ENCODE results near the gene NFATC1.

Gene NFATC1

DNA sequence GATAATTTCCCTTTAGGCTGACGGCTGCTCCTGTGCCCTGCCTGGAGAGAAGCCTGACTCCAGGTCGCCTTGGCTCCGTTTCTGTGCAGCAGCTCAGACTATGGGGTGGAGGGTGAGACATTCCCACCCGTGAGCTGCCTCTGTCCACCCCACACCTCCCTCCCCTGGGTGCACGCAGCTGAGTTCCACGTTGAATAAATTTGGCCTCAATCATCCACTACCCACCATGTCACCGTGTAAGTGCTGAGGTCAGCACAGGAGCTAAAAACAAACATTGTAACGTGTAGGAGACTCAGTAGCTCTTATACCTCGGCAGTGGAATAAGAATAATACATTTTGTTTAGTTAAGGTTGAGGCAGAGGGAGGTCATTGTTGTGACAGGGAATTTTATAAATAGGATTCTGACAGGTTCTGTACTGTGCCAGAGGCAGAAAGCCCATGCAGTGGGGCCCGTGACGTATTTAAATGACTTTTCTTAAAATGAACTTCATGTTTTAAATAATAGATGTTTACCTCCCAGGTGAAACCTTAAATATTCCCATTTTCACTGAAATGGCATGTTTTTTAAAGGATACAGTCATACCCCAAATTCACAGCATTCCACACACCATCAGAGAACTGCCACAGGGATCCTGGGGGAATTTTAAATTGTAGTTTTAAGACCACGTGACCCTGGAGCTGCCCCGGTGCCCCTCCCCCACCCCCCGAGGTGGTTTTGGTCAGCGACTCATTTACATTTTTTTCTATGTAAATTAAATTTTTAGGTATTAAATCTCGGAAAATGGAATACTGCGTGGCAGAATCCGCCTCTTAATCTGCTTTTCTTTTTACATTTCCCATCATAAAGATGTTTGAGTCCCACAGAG lies 50.2 kb downstream of the NFATC1 start:
- DNase-seq: no peak

DNA sequence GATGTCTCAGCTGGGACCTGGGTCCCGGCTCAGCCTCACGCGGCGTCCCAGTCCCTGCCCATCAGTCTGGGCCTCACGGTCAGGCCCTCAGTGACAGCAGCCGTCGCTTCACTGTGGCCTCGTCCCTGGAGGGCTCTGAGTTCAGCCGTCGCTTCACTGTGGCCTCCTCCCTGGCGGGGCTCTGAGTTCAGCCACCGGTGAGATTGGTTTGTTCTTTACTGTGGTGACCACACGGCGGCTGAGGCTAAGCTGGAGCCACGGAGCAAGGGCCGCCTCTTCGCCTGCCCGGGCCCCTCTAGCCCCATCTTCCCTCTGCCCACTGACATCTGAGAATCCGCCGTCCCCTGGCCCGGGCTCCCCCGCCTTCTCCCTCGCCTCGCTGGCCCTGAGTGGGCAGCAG lies 51.2 kb downstream of the NFATC1 start:
- DNase-seq: no peak

DNA sequence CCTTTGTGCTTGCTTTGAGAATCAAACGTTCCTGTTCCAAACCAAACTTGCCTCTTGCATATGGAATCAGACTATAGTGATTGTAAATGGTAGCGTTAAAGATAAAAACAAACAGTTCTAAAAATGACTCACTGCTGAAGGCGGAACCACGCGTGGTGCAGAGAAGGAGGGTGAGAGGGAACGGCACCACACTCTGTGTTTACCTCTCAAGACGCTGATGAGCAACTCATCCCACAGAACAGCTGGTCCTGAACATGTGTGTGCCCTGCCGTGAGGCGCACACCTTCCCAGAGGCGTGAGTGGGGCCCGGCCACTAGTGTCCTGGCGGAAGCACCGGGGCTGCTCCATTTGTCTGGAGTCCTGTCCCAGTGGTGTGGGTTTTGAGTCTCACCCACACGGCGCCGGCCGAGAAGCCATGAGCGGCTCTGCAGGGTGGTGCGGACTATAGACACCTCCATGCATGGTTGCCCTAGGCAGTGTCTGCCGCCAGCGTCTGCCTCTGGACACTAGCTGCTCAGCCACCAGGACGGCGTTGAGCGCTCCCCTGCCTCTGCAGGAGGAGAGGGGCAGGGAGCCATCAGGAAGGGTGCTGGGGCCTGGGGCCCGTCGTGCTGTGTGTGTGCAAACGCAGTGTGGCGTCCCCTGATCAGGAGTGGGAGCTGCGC lies 52.1 kb downstream of the NFATC1 start:
- no peak for DNase-seq

DNA sequence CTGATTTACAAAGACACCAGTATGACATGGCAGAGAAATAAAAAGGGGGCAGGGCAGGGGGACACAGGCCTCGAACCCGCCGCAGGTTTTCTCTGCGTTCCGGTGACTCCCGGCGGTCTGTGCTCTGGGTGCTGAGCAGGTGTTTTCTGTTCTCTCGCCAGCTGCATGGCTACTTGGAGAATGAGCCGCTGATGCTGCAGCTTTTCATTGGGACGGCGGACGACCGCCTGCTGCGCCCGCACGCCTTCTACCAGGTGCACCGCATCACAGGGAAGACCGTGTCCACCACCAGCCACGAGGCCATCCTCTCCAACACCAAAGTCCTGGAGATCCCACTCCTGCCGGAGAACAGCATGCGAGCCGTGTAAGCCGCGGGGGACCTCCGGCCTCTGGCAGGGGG lies 52.9 kb downstream of the NFATC1 start:
- DNase-seq: no peak

DNA sequence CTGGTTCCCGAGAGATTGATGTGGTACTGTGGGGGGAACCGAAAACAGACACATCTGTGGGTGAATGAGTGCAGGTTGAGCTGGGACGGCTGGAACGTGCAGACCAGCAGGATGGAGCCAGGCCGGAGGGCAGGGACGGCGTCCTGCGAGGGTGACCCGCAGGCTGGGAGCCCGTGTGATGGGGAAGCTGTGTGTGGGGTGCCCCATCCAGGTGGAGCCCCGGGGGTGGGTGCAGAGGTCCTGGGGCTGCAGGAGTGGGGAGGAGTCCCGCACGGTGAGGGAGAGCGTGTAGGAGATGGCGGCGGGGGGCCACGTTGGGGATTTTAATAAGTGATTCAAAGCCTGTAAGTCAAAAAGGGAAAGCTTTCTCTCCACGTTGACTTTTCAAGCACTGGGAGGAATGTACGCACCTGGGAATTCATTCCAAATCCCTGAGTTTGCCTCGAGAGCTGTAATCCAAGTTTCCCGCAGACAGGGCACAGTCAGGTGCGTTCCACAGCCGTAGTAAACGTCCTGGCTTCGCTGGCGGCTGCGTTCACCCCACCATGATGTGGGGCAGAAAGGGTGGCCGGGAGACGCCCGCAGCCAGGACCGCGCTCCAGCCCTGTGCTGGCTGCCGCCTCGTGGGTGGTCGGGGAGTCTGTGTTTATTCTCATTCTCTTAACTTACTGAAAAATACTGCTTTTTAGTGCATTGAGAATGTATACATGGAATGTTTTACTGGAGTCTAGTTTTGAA lies 54.0 kb downstream of the NFATC1 start:
- no peak for DNase-seq

DNA sequence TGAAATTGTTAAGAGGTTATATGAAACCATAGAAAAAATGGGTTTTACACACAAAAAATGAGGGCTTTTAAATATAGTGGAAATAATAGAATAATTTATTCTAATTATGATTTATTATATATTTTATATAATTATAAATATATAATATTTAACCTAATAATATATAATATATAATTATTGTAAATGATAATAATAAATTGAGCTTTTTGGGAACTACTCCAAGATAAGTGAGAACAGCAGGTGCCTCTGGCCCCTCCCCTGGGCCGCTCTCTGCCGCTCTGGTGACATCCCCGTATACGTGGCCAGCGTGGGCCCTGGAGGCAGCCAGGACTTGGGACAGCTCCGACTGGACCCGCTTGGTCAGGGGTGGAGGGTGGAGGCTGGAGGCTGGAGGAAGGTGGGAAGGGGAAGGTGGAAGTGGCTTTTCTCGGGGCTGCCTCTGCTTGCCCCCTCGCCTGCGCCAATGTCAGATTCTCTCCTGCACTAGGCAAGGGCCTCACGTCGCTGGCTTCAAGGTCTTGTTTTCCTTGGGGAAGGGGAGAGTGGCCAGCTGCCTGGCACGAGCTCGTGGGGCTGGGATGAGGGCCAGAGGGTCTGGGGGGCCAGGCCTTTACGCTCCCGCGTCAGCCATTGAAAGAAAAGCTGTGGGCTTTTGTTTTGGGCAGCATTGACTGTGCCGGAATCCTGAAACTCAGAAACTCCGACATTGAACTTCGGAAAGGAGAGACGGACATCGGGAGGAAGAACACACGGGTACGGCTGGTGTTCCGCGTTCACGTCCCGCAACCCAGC lies 54.8 kb downstream of the NFATC1 start:
- no peak for DNase-seq

DNA sequence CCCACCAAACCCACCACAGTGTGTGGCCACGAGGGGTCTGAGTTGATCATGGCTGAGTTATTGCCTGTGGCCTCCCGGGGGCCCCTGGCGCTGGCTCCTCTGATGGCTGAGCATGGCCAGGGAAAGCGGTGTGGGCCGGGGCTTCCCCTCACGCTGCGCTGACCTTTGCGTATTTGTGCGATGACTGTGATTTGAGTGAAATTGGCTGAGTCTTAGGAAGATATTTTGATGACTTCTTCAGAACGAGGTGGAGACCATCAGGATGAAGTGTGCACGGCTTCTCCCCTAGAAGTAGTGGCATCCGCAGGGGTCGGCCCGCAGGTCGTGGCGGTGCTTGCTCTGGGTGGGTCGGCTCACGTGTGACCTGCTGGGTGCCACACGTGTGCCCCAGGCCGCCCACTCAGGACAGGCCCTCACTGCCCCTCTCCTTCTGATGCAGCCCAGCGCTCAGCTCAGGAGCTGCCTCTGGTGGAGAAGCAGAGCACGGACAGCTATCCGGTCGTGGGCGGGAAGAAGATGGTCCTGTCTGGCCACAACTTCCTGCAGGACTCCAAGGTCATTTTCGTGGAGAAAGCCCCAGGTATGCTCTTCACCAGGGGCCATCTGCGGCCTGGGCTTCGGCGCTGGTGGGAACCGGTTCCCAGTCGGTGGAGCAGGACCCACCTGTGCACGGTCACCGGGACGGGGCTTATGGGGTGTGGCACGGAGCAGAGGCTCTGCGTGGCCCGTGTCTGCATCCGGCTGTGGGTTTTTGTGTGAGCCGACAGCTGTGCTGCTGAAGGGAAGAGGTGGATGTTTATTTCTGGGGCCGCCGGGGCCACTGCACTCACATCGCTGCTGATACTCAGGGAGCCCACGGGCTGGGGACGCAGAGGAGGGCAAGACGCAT lies 55.8 kb downstream of the NFATC1 start:
- no peak for DNase-seq

DNA sequence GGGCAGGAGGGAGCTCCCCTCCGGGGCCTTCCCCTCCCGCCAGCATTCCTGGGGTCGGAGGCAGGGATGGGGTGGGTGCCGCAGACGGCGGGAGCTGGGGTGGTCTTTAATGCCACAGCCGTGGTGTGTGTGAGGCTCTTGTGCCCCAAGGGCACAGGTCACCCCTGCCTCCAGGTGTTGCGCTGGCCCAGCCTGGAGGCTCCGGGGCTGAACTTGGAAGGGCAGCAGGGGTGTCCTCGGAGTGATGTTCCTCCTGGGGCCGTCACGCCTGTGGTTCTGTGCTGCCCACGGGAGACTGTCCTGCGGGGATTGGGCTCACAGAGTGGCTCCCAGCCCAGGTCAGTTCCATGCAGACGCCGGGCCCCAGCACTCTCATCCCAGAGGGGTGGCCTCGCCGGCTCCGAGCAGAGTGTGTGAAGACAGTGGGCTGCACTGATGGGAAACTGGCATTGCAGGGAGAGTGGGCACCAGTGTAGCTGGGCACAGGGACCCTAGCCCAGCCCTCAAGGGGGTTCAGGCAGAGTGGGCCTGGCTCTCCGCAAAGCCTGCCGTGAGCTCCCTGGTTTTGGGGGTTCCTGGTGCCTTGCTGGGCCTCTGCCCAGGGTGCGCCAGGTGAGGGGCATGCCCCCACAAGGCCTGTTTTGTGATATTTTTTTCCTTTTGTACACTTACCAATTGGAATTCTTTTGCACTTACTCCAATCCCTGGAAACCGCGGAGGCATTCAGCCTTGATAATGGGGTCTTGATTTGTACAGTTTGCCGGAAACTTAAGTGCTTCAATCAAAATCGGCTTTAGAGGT lies 56.7 kb downstream of the NFATC1 start:
- DNase-seq: no peak

DNA sequence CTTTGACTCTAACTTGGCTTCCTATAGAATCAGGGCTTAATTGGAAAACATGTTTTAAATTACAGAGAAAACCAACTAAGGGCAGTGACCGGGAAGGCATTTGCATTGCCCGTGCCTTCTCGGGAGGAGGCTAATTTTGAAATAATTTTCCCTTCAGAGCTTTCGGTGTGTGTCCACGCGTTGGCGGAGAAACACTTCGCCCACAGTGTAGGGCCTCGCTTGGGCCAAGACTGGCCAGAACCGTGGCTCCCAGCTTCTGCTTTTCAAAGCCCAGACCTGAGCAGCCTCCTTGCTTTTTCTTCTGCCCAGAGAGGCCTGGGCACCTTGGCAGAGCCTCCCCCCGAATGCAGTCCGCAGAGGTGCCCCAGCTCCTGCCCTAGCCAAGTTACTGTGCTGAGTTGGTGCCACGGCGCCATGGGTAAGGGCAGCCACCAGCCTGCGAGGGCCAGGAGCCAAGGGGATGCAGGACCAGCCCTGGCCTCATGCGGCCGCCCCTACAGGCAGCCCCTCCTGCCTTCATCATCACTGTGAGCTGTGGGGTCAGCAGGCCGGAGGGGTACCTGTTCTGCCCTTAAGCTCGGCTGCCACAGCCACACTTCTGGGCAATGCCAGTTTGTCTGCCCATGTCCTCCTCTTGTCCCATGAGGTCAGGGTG lies 57.4 kb downstream of the NFATC1 start:
- DNase-seq: no peak

DNA sequence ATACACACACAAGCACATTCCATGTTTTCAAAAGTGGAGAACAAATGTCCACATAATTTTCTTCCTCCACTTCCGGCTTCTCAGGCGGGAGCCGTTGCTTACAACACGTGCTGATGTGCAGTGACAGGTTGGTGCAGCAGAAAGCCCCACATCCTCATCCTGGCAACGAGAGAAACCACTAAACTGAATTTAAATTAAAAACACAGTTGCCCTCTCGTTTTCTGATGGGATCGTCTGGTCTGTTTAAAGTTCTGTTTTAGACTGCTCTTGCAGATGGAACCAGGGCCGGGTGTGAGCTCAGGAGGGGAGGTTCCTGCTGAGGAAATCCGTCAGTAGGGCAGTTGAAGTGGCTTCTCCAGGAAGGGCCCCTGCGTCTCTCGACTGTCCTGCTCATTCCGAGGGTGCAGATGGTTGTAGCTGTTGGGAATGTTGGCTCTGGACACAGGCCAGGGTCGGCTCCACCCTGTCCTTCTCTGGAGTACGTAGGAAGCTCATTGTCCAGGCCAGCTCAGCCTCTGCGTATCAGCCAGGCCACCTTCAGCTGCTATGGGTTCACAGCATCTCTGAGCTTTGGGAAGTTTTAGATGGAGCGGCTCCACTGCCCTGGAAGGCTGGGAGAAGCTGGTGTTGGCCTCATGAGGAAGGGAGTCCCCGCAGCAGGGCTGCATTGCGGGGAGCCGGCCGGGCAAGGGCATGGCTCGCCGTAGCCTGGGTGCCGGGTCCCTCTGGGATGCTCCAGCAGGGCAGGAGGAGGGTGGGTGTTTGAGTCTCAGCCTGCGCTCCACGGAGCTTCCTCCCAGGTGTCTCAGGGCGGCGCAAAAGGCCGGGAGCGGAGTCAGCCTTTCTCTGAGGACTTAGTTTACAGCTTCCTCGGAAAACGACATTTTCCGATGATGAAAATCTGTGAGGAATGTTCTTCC lies 58.3 kb downstream of the NFATC1 start:
- DNase-seq: no peak

DNA sequence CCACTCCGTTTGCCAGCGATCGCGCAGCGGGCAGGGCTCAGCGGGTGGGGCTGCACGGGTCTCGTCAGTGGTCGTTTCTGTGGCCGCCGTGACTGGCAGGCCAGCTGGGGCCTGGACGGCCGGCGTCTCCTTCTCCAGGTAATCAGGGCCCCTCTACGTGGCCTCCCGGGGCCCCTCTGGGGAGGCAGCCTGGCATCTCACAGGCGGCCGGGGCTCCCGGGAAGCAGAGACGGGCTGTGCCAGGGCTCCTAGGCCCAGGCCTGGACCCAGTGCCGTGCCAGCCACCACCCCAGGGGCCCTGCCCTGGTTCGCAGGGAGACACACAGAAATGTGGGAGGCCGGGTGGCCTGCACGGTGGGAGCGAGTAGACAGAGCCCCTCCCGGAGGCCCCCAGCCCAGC lies 59.5 kb downstream of the NFATC1 start:
- DNase-seq: no peak

DNA sequence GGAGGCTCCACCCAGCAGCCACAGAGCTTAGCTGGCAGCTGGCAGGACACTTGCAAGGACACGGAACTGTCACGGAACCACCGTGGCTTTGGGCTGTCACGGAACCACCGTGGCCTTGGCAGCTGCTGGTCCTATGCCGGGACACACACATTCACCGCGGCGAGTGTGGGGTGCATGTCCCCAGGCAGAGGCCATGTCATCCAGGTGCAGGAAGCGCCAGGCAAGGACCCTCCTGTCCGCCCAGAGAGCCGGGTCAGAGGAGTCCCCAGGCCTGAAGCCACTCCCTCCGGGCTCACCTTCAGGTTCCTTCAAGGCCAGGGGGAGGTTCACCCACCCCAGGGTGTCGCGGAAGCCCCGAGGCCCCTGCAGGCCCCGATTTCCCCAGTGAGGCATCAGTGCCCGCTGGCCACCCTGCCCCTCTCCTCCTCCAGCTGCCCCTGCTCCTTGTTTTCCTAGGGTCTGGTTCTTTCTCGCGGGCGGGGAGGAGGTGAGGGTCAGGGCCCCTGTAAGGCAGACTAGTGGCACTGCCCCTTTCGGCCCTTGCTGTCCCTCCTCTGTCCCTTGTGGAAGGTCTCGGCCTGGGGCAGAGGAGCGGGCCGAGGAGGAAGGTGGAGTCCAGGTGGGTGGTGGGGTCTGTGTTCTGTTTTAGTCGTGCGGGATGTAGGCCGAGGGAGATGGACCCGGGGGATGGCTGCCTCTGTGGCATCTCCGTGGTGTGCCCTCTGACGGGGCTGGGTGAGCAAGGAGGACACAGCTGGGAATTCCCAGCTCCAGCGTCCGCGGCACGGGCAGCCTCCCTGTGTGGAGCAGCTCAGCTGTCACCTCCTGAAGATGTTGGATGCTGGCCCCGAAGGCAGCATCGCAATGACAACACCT lies 60.6 kb downstream of the NFATC1 start:
- DNase-seq: no peak

DNA sequence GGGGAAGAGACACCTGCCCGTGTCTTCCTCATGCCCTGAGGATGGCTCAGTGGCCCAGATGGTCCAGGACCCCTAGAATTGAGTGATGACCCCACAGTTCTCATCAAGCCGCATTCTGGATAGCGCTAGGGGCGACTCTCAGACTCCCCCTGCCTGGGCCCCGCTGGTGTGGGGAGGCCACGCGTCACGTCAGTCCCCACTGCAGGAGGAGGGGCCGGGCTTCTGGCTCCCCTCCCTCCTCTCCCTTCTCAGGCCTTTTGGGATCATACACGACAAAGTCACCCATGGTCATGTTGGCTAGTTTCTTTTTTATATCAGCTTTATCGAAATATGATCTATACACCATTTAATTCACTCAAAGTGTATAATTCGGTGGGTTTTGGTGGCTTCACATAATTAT lies 61.5 kb downstream of the NFATC1 start:
- DNase-seq: no peak

DNA sequence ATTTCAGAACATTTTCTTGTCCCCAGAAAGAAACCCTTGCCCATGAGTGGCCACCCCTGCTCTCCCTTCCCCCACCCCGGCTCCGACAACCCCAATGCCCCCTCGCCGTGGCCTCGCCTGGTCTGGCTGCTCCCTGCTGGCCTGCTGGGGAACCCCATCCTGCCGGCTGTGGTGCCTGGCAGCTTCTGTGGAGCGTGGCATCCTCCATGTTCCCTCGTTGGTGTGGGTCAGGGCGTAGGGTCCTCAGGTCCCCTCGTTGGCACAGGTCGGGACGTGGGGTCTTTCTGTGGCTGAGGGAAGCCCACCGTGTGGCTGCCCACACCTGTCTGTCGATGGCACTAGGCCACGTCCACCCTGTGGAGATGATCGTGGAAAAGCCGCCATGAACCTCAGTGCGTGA lies 61.9 kb downstream of the NFATC1 start:
- no peak for DNase-seq

DNA sequence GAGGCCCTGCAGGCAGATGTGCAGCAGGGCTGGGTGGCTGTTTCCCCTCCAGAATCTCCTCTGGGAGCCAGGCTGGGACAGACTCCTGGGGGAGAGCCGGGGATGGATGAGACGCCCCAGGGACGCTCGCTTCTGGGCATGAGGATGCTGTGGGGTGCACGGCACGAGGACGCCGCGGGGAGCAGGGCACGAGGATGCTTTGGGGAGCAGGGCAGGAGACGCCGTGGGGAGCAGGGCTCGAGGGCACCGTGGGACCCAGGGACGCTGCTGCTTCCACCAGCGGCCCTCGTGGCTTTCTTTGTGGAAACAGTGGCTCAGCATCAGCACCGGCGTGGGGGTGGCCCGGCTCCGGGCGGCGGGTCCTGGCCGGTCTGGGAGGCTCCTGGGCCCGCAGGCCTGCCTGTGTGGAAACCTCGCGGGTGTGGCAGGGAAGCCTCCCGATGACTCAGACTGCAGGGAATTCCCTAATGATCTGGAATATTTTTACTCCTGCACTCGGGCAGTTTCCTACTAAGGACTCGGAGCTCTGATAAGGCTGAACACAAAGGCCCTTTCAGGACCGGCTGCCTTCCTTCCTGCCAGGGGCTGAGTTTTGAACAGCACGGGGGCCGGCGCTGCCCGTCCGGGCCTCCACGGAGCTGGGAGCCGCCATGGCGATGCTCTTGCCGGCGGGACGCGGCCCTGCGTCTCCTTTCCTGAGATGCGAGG lies 62.6 kb downstream of the NFATC1 start:
- DNase-seq: no peak

DNA sequence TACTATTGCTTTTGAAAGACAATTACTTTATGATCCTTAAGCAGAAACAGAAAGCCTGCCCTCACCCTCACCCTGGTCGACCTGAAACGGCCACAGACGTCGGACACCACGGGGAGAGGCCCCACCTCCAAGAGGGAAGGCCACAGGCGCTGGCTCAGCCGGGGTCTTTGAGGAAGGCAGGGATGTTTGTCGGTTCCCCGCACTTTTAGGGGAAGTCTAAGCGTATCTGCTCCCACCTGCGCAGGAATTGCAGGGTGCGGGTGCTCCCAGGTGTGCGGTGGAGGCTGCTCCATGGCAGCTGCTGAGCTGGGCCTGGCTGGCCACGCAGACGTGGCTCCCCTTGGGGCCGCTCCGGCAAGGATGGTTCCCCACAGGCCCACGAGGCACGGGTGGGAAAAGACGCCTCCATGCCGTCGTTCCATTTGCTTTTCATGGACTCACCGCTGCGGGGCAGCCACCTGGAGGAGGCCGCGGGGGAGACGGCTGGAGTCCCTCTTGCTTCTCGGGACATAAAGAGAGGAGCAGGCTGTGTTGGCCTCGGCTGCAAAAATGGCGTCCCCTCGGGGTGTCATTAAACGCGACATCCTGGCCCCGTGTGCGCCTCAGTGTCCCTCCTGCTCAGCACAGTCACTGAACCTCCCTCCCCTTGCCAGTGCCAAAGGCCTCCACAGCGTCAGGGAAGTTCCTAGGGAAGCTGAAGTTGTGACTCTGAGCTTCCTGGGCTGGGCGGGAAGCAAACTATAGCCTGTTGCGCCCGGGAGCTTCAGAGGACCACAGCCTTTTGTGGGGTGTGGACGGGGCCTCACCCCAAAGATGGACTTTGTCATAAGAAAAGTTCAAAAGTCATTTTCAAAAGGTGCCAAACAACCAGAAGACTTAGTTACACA lies 63.4 kb downstream of the NFATC1 start:
- no peak for DNase-seq
